ENCODE measurements around the gene PCBP3. TPM values are rescaled to one million over a fixed set of nuclear protein-coding genes. Genes with fewer than 3 reads are reported as not detected.
A peak's percentile ranks its signal among the peaks of the same experiment; 100 is the strongest.

Gene PCBP3
- total RNA-seq, 2 experiments from 2014 or later: 3.4 to 3.8 TPM

DNA sequence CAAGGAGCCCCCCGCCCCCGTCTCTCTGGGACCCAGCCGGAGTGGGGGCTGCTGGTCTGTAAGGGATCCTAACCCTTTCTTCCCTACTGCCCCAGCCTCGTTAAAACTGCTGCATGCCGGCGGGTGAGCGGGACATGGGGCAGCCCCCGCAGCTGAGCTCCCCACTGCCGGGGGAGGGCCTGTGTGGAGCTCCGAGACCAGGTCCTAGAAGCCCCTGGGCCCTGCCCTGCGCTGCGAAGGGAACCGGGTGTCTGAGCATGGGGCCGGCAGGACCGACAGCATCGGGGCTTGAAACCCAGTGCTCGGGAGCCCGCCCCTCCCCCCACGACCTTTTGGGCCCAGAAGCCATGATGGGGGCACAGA is 328.8 kb downstream of the PCBP3 start:
- peaks cover 28% of the 10 kb centered on the region for H3K27me3 Mint-ChIP-seq
- POLR2A ChIA-PET: no interaction called here
- CTCF ChIA-PET: no interaction called here
- intact Hi-C loops (cut with DNase I, micrococcal nuclease): loop anchor here (2.0 to 10.0 kb wide), 6 partner anchors 122 to 350 kb away; partner anchors contain the start of genes LSS (in 2 of the 2), C21orf58 (in 1 of the 2), COL6A2 (in 1 of the 2) and MCM3AP (in 1 of the 2)
- H3K4me1 Mint-ChIP-seq (ENCODE audit: low read depth): peaks cover 10% of the 10 kb centered on the region
- no peaks in the 10 kb centered on the region for H3K36me3 ChIP-seq (ENCODE audit: insufficient read depth, low read length)
- TF ChIP-seq CTCF (IDR thresholded peaks at IDR 0.05): no peak
- H3K9me3 Mint-ChIP-seq: no peaks in the 10 kb centered on the region
- no peak overlapping the region for H3K4me3 ChIP-seq (ENCODE audit: low read length)
- DNase-seq (peak in 1 of 14 experiments; percentile 36), ATAC-seq (ENCODE audit: poor library complexity) (no peak)
- H3K27ac ChIP-seq (ENCODE audit: low read depth in 1 of 2, low read length in 2 of 2): no peak overlapping the region
- H3K4me3 Mint-ChIP-seq: no peak overlapping the region
- peaks cover 48 to 49% of the 10 kb centered on the region in 2 experiments for H3K27me3 ChIP-seq (ENCODE audit: control insufficient read depth in 1 of 2, insufficient read depth in 2 of 2, low read length in 2 of 2)
- H3K4me1 ChIP-seq (ENCODE audit: insufficient read depth, low read length): peaks cover 43% of the 10 kb centered on the region
- H3K9me3 ChIP-seq (ENCODE audit: control insufficient read depth in 1 of 2, insufficient read depth in 1 of 2, low read length in 2 of 2): peaks cover 0 to 13% of the 10 kb centered on the region in 2 experiments
- H3K27ac Mint-ChIP-seq: no peak overlapping the region
- no peaks in the 10 kb centered on the region for H3K36me3 Mint-ChIP-seq (ENCODE audit: low read depth)

DNA sequence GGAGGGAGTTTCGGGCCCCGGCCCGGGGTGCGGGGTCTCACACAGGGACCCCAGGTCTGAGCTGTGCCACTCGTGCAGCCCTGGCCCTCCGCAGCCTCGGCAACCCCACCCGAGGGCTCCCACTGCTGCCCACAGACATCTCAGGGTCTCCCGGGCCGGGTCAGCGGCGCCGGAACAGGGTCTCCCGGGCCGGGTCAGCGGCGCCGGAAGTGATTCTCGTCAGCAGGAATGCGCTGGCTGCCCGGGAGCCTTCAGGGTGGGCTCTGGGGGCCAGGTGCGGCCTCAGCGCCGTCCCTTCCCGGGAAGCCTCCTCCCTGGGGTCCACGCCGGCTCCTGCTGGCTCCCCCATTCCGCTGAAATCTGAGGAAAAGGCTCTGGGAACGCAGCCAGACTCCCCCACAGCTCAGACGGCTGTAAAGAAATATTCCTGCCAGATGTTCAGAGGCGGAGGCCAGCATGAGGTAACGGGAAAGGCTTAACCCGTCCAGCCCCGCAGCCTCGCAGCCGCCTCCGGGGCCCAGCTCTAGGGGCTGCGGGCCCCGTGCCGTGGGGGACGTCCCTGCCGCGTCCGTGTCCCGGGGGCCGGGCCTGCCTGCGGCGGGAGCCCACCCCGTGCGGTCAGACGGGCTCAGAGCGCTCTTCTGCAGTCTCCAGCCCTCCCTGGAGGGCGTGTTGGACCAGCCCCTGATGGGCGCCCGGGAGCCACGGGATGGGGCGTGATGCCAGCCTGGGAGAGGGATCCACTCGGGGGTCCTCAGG is 329.4 kb downstream of the PCBP3 start:
- POLR2A ChIA-PET: interaction anchor here (0.8 kb wide), 1 partner anchor 10 kb away, joined by 4 read pairs; no protein-coding TSS in a partner anchor
- H3K36me3 Mint-ChIP-seq (ENCODE audit: low read depth): no peaks in the 10 kb centered on the region
- H3K27me3 Mint-ChIP-seq: peaks cover 25% of the 10 kb centered on the region
- H3K9me3 Mint-ChIP-seq: no peaks in the 10 kb centered on the region
- H3K4me3 Mint-ChIP-seq: peak overlapping the region; percentile 20
- TF ChIP-seq CTCF (IDR thresholded peaks at IDR 0.05): no peak
- no peak overlapping the region for H3K27ac ChIP-seq (ENCODE audit: low read depth in 1 of 2, low read length in 2 of 2)
- ATAC-seq (ENCODE audit: poor library complexity) (peak; percentile 8), DNase-seq (peak in 1 of 14 experiments; percentile 18)
- CTCF ChIA-PET: interaction anchor here (0.7 to 1.3 kb wide), 6 partner anchors 10 to 235 kb away, joined by 3 to 5 read pairs (median 3); partner anchors contain the start of gene COL6A2
- H3K27me3 ChIP-seq (ENCODE audit: control insufficient read depth in 1 of 2, insufficient read depth in 2 of 2, low read length in 2 of 2): peaks cover 48 to 51% of the 10 kb centered on the region in 2 experiments
- intact Hi-C loops (cut with DNase I, micrococcal nuclease): loop anchor here (2.0 to 10.0 kb wide), 6 partner anchors 122 to 349 kb away; partner anchors contain the start of genes LSS (in 2 of the 2), C21orf58 (in 1 of the 2), COL6A2 (in 1 of the 2) and MCM3AP (in 1 of the 2)
- H3K9me3 ChIP-seq (ENCODE audit: control insufficient read depth in 1 of 2, insufficient read depth in 1 of 2, low read length in 2 of 2): peaks cover 0 to 13% of the 10 kb centered on the region in 2 experiments
- H3K4me3 ChIP-seq (ENCODE audit: low read length): peak overlapping the region; percentile 70
- peaks cover 10% of the 10 kb centered on the region for H3K4me1 Mint-ChIP-seq (ENCODE audit: low read depth)
- H3K4me1 ChIP-seq (ENCODE audit: insufficient read depth, low read length): peaks cover 45% of the 10 kb centered on the region
- no peaks in the 10 kb centered on the region for H3K36me3 ChIP-seq (ENCODE audit: insufficient read depth, low read length)
- no peak overlapping the region for H3K27ac Mint-ChIP-seq

DNA sequence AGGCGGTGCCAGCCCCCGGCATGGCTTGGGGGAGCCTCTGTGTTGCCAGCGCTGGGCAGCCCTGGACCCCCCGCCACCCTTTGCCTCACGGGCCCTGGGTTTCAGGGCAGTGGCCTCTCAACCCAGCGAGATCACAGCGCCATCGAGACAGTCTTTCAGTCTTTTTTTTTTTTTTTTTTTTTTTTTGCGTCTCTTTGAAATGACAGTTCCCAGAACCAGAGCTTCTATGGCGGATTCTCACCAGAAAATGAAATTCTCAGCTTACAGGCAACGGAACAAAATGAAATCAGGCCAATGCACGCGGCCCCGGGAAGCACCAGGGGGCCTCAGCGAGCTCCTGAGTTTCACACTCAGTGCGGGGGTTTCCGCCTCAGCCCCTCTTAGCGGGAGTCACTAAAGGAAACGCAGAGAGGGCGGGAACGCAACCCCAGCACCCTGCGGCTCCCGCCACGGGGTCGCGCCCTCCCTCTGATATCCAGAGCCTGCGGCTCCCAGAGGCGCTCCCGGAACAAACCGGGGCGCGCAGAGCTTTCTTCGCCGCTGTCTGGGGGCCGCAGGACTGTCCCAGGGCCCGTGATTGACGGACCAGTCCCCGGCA is 330.0 kb downstream of the PCBP3 start:
- no peaks in the 10 kb centered on the region for H3K9me3 Mint-ChIP-seq
- DNase-seq (peak; percentile 59 to 89 (median 72)), ATAC-seq (ENCODE audit: poor library complexity) (peak; percentile 85)
- H3K36me3 Mint-ChIP-seq (ENCODE audit: low read depth): no peaks in the 10 kb centered on the region
- CTCF ChIA-PET: interaction anchor here (0.6 to 1.3 kb wide), 8 partner anchors 10 to 311 kb away, joined by 3 to 5 read pairs (median 3); partner anchors contain the start of gene COL6A2
- peaks cover 29% of the 10 kb centered on the region for H3K27me3 Mint-ChIP-seq
- H3K36me3 ChIP-seq (ENCODE audit: insufficient read depth, low read length): no peaks in the 10 kb centered on the region
- H3K27me3 ChIP-seq (ENCODE audit: control insufficient read depth in 1 of 2, insufficient read depth in 2 of 2, low read length in 2 of 2): peaks cover 48 to 51% of the 10 kb centered on the region in 2 experiments
- TF ChIP-seq CTCF (IDR thresholded peaks at IDR 0.05): peak; percentile 78
- POLR2A ChIA-PET: interaction anchor here (0.6 to 0.8 kb wide), 2 partner anchors 9 to 56 kb away, joined by 3 to 4 read pairs; no protein-coding TSS in a partner anchor
- H3K4me3 Mint-ChIP-seq: peak overlapping the region; percentile 93
- peaks cover 14% of the 10 kb centered on the region for H3K4me1 Mint-ChIP-seq (ENCODE audit: low read depth)
- peaks cover 0 to 13% of the 10 kb centered on the region in 2 experiments for H3K9me3 ChIP-seq (ENCODE audit: control insufficient read depth in 1 of 2, insufficient read depth in 1 of 2, low read length in 2 of 2)
- H3K4me1 ChIP-seq (ENCODE audit: insufficient read depth, low read length): peaks cover 49% of the 10 kb centered on the region
- H3K27ac ChIP-seq (ENCODE audit: low read depth in 1 of 2, low read length in 2 of 2): no peak overlapping the region
- H3K4me3 ChIP-seq (ENCODE audit: low read length): peak overlapping the region; percentile 70
- intact Hi-C loops (cut with DNase I, micrococcal nuclease): loop anchor here (2.0 to 10.0 kb wide), 6 partner anchors 121 to 349 kb away; partner anchors contain the start of genes LSS (in 2 of the 2), C21orf58 (in 1 of the 2), COL6A2 (in 1 of the 2) and MCM3AP (in 1 of the 2)
- H3K27ac Mint-ChIP-seq: peak overlapping the region; percentile 30

All from CD4-positive, alpha-beta T cell (primary cell).